ENCODE data around the gene SETSIP. TPM values are rescaled to one million over a fixed set of nuclear protein-coding genes. Genes with fewer than 3 reads are reported as not detected.

SETSIP gene
- total RNA-seq, 1 donor from 2014 or later: not detected

DNA sequence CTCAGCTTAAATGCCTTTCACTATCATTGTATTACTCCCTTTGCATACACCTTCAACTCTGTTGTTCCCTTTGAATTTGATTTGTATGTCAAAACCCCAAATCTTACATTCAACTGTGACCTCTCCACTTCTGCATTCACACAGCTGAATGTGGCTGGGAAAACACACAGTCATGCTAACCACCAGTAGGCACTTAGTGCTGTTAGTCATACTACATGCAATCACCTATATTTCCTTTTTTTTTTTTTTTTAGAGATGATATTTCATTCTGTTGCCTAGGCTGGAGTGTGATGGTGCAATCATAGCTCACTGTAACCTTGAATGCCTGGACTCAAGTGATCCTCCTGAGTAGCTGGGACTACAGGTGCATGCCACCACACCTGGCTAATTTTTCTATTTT lies 21.1 kb upstream of the SETSIP start:
- H2AFZ ChIP-seq (ENCODE audit: low read depth, low read length): no peak overlapping the region
- H3K27me3 ChIP-seq (ENCODE audit: insufficient read depth, low read length): no peaks in the 10 kb centered on the region
- H3K27ac Mint-ChIP-seq (ENCODE audit: unreplicated experiment): no peak overlapping the region
- no peaks in the 10 kb centered on the region for H3K27me3 Mint-ChIP-seq (ENCODE audit: low read depth, unreplicated experiment)
- H3K9me3 Mint-ChIP-seq (ENCODE audit: unreplicated experiment): no peaks in the 10 kb centered on the region
- FAIRE-seq: no peak
- H3K36me3 ChIP-seq (ENCODE audit: insufficient read depth, low read length): no peaks in the 10 kb centered on the region
- H3K4me3 ChIP-seq (ENCODE audit: insufficient read depth, low read depth, low read length): no peak overlapping the region
- no peak for TF ChIP-seq EZH2 (IDR thresholded peaks at IDR 0.05; ENCODE audit: insufficient read depth, low read length)
- TF ChIP-seq, protein P1, sequence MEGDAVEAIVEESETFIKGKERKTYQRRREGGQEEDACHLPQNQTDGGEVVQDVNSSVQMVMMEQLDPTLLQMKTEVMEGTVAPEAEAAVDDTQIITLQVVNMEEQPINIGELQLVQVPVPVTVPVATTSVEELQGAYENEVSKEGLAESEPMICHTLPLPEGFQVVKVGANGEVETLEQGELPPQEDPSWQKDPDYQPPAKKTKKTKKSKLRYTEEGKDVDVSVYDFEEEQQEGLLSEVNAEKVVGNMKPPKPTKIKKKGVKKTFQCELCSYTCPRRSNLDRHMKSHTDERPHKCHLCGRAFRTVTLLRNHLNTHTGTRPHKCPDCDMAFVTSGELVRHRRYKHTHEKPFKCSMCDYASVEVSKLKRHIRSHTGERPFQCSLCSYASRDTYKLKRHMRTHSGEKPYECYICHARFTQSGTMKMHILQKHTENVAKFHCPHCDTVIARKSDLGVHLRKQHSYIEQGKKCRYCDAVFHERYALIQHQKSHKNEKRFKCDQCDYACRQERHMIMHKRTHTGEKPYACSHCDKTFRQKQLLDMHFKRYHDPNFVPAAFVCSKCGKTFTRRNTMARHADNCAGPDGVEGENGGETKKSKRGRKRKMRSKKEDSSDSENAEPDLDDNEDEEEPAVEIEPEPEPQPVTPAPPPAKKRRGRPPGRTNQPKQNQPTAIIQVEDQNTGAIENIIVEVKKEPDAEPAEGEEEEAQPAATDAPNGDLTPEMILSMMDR (IDR thresholded peaks at IDR 0.05; ENCODE audit: insufficient read depth, low read depth, low read length): no peak
- no peaks in the 10 kb centered on the region for H3K9me3 ChIP-seq (ENCODE audit: insufficient read depth, low read depth, low read length)
- H3K27ac ChIP-seq (ENCODE audit: low read depth, low read length): no peak overlapping the region
- no peaks in the 10 kb centered on the region for H3K4me1 Mint-ChIP-seq (ENCODE audit: low read depth, unreplicated experiment)
- H3K79me2 ChIP-seq (ENCODE audit: insufficient read depth, low read length): no peaks in the 10 kb centered on the region
- H3K4me1 ChIP-seq (ENCODE audit: insufficient read depth, low read length): no peaks in the 10 kb centered on the region
- no peaks in the 10 kb centered on the region for H3K36me3 Mint-ChIP-seq (ENCODE audit: low read depth, unreplicated experiment)
- no peaks in the 10 kb centered on the region for H4K20me1 ChIP-seq (ENCODE audit: insufficient read depth, low read length)
- H3K9ac ChIP-seq (ENCODE audit: low read length): no peak overlapping the region
- no peak overlapping the region for H3K4me2 ChIP-seq (ENCODE audit: low read length)
- no peak for DNase-seq (ENCODE audit: low read depth)
- no peak overlapping the region for H3K4me3 Mint-ChIP-seq (ENCODE audit: unreplicated experiment)

DNA sequence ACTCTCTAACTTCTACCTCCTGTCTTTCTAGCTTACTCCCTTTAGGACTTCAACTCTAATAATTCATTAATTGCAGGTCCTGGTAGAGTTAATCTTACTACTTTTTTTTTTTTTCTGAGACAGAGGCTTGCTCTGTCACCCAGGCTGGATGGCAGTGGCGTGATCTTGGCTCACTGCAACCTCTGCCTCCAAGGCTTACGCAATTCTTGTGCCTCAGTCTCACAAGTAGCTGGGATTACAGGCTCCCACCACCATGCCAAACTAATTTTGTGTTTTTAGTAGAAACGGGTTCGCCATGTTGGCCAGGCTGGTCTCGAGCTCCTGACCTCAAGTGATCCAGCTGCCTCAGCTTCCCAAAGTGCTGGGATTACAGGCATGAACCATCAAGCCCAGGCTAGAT lies 20.7 kb upstream of the SETSIP start:
- Histone ChIP-seq H2AFZ (ENCODE audit: low read depth, low read length) (no peak overlapping the region), H3K9ac (ENCODE audit: low read length) (no peak overlapping the region), H3K79me2 (ENCODE audit: insufficient read depth, low read length) (no peaks in the 10 kb centered on the region), H3K27ac (ENCODE audit: low read depth, low read length) (no peak overlapping the region), H4K20me1 (ENCODE audit: insufficient read depth, low read length) (no peaks in the 10 kb centered on the region), H3K36me3 (ENCODE audit: insufficient read depth, low read length) (no peaks in the 10 kb centered on the region), H3K27me3 (ENCODE audit: insufficient read depth, low read length) (no peaks in the 10 kb centered on the region), H3K4me3 (ENCODE audit: insufficient read depth, low read depth, low read length) (no peak overlapping the region), H3K9me3 (ENCODE audit: insufficient read depth, low read depth, low read length) (no peaks in the 10 kb centered on the region), H3K4me2 (ENCODE audit: low read length) (no peak overlapping the region), H3K4me1 (ENCODE audit: insufficient read depth, low read length) (no peaks in the 10 kb centered on the region)
- no peak for FAIRE-seq
- H3K27ac Mint-ChIP-seq (ENCODE audit: unreplicated experiment): no peak overlapping the region
- no peak for DNase-seq (ENCODE audit: low read depth)
- no peaks in the 10 kb centered on the region for H3K9me3 Mint-ChIP-seq (ENCODE audit: unreplicated experiment)
- H3K27me3 Mint-ChIP-seq (ENCODE audit: low read depth, unreplicated experiment): no peaks in the 10 kb centered on the region
- H3K4me3 Mint-ChIP-seq (ENCODE audit: unreplicated experiment): no peak overlapping the region
- H3K4me1 Mint-ChIP-seq (ENCODE audit: low read depth, unreplicated experiment): no peaks in the 10 kb centered on the region
- H3K36me3 Mint-ChIP-seq (ENCODE audit: low read depth, unreplicated experiment): peaks cover 1% of the 10 kb centered on the region
- no peak for TF ChIP-seq EZH2 (IDR thresholded peaks at IDR 0.05; ENCODE audit: insufficient read depth, low read length)

DNA sequence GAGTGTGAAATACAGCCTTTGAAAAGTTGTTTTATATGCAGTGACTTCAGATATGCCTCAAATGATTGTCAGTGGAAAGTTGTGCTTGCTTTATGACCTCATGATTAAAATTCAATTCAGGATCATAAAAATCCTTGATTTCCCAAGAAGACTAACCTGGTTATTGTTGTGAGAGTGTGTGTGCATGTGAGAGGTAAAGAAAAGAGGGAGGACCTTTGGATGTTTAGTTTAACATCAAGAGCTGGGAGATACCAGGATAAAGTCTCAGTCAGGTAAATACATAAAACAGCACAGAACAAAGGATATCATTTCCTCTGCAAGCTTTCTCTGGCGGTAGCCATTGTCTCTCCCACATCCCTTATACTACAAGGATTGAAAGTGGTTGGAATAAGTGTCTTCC lies 19.4 kb upstream of the SETSIP start:
- H2AFZ ChIP-seq (ENCODE audit: low read depth, low read length): no peak overlapping the region
- no peak for FAIRE-seq
- Mint-ChIP-seq H3K36me3 (ENCODE audit: low read depth, unreplicated experiment) (peaks cover 2% of the 10 kb centered on the region), H3K27ac (ENCODE audit: unreplicated experiment) (no peak overlapping the region), H3K4me3 (ENCODE audit: unreplicated experiment) (no peak overlapping the region), H3K27me3 (ENCODE audit: low read depth, unreplicated experiment) (no peaks in the 10 kb centered on the region), H3K4me1 (ENCODE audit: low read depth, unreplicated experiment) (no peaks in the 10 kb centered on the region), H3K9me3 (ENCODE audit: unreplicated experiment) (no peaks in the 10 kb centered on the region)
- H3K27me3 ChIP-seq (ENCODE audit: insufficient read depth, low read length): no peaks in the 10 kb centered on the region
- no peak for DNase-seq (ENCODE audit: low read depth)
- no peak for TF ChIP-seq EZH2 (IDR thresholded peaks at IDR 0.05; ENCODE audit: insufficient read depth, low read length)
- TF ChIP-seq, protein P1 (IDR thresholded peaks at IDR 0.05; ENCODE audit: insufficient read depth, low read depth, low read length): no peak
- H3K36me3 ChIP-seq (ENCODE audit: insufficient read depth, low read length): no peaks in the 10 kb centered on the region
- H3K79me2 ChIP-seq (ENCODE audit: insufficient read depth, low read length): no peaks in the 10 kb centered on the region
- no peak overlapping the region for H3K27ac ChIP-seq (ENCODE audit: low read depth, low read length)
- no peaks in the 10 kb centered on the region for H4K20me1 ChIP-seq (ENCODE audit: insufficient read depth, low read length)
- H3K9me3 ChIP-seq (ENCODE audit: insufficient read depth, low read depth, low read length): no peaks in the 10 kb centered on the region
- H3K9ac ChIP-seq (ENCODE audit: low read length): no peak overlapping the region
- no peak overlapping the region for H3K4me2 ChIP-seq (ENCODE audit: low read length)
- no peaks in the 10 kb centered on the region for H3K4me1 ChIP-seq (ENCODE audit: insufficient read depth, low read length)
- no peak overlapping the region for H3K4me3 ChIP-seq (ENCODE audit: insufficient read depth, low read depth, low read length)
